Suppressor macrophage treated with lipopolysaccharide for 4 hours (primary cell): ENCODE data around the gene ACSL5.
"Not testable (repeated sequence)": the region's sequence is repeated elsewhere in the genome, so short reads cannot be mapped to it uniquely, and the experiment has no call there.

Experiments
- DNase-seq: peaks from one replicate; pipeline ENCODE4 v3.0.0-alpha.2; 2020

ACSL5 gene

GRCh38 chr10:112421731-112422130 is 47.8 kb downstream of the ACSL5 start:
- no peak for DNase-seq

- no peak for DNase-seq
Observed at GRCh38 chr10:112424651-112425050, 50.7 kb downstream of the ACSL5 start.

GRCh38 chr10:112426111-112426510 is 52.2 kb downstream of the ACSL5 start:
- peak; percentile 16 for DNase-seq

- no peak for DNase-seq
Observed at GRCh38 chr10:112429147-112429546, 55.2 kb downstream of the ACSL5 start.

- DNase-seq, result no peak
Observed at GRCh38 chr10:112429654-112430230, 55.8 kb downstream of the ACSL5 start.

- DNase-seq, result no peak
Observed at GRCh38 chr10:112433136-112433535, 59.2 kb downstream of the ACSL5 start.

- DNase-seq, result peak; percentile 49
Observed at GRCh38 chr10:112434988-112435619, 61.2 kb downstream of the ACSL5 start.

GRCh38 chr10:112438356-112438755 is 64.4 kb downstream of the ACSL5 start:
- no peak for DNase-seq

- DNase-seq, result no peak
Observed at GRCh38 chr10:112441520-112441919, 67.6 kb downstream of the ACSL5 start.

- DNase-seq, result peak; percentile 20
Observed at GRCh38 chr10:112442063-112442462, 68.1 kb downstream of the ACSL5 start.

- DNase-seq, result peak; percentile 47
Observed at GRCh38 chr10:112446055-112446854, 72.3 kb downstream of the ACSL5 start.

- peak; percentile 88 for DNase-seq
Observed at GRCh38 chr10:112446855-112447619, 73.1 kb downstream of the ACSL5 start, which contains the start of the genes VTI1A and ZDHHC6. VTI1A (plus strand) TSS chr10:112447215; CDS start chr10:112447374, 159 bp downstream. ZDHHC6 (minus strand) TSS chr10:112446914; CDS start chr10:112445436, 1,478 bp downstream.

- DNase-seq, result no peak
Observed at GRCh38 chr10:112447620-112447928, 73.7 kb downstream of the ACSL5 start.

GRCh38 chr10:112448888-112449287 is 75.0 kb downstream of the ACSL5 start:
- peak; percentile 77 for DNase-seq

- no peak for DNase-seq
Observed at GRCh38 chr10:112454910-112455779, 81.2 kb downstream of the ACSL5 start.

GRCh38 chr10:112456533-112456932 is 82.6 kb downstream of the ACSL5 start:
- DNase-seq, result no peak

GRCh38 chr10:112460366-112460765 is 86.5 kb downstream of the ACSL5 start:
- DNase-seq, result no peak

- peak; percentile 51 for DNase-seq
Observed at GRCh38 chr10:112461029-112461887, 87.3 kb downstream of the ACSL5 start.

- DNase-seq, result not testable (repeated sequence)
Observed at GRCh38 chr10:112464074-112464473, 90.2 kb downstream of the ACSL5 start.

GRCh38 chr10:112465299-112465883 is 91.5 kb downstream of the ACSL5 start:
- peak; percentile 61 for DNase-seq

- no peak for DNase-seq
Observed at GRCh38 chr10:112466802-112467201, 92.9 kb downstream of the ACSL5 start.
